Pancreas (tissue), 10 donors: ENCODE results near the gene CTU1. TPM values are rescaled to one million over a fixed set of nuclear protein-coding genes. Genes with fewer than 3 reads are reported as not detected.

Source experiments
- ATAC-seq, 4 donors: fragments of 200-7000 bp; cut with Tn5 transposase; one replicate each; pipeline versions ENCODE4 v1.8.0 to v1.9.1; 2020; ENCODE audit warnings: mild to moderate bottlenecking in 4 of 4, moderate library complexity in 4 of 4
- DNase-seq, 6 donors: peaks; one replicate each; pipeline ENCODE4 v3.0.0-alpha.2; 2020
- FAIRE-seq: peaks from 2 replicates; lab custom pipeline; 2012; peaks lifted over from hg19 to GRCh38; lab: Jason Lieb, UNC
- H3K27ac ChIP-seq, 4 donors: fragments of 200-600 bp; sonication (generic); 1 replicate in 3 of 4; 2 replicates in 1 of 4; pipeline versions ENCODE4 v1.5.0 to v1.8.0; 2020
- H3K27me3 ChIP-seq, 4 donors: fragments of 200-600 bp; one replicate each; pipeline ENCODE4 v1.8.0; 2021
- H3K36me3 ChIP-seq, 3 donors: fragments of 200-600 bp; sonication (generic) in 1 of 3; one replicate each; pipeline versions ENCODE4 v1.5.0 to v1.8.0; 2020 to 2021
- H3K4me1 ChIP-seq, 3 donors: fragments of 200-600 bp; one replicate each; pipeline ENCODE4 v1.8.0; 2021
- H3K4me3 ChIP-seq, 4 donors: fragments of 200-600 bp; sonication (generic) in 2 of 4; one replicate each; pipeline versions ENCODE4 v1.5.0 to v1.8.0; 2020 to 2021
- H3K9me3 ChIP-seq, 4 donors: fragments of 200-600 bp; one replicate each; pipeline ENCODE4 v1.8.0; 2021
- CTCF ChIP-seq, 4 donors: fragments of 200-600 bp; sonication (generic) in 3 of 4; IDR thresholded peaks; one replicate each; pipeline versions ENCODE4 v1.5.0 to v1.8.0; 2021; ENCODE audit warnings: antibody characterized with exemption in 4 of 4
- WGBS, 2 donors: extraction: QIAGEN DNeasy Blood & Tissue Kit; methylation state at CpG; one replicate each; pipeline ENCODE4 v1.1.7; 2013; 5-methylcytosine and 5-hydroxymethylcytosine counted together
- intact Hi-C, 3 donors: fragments of 100-400 bp; cut with DNase I; formaldehyde crosslinking; loops; one replicate each; pipeline versions ENCODE4 v1.11.1 to v1.14.2; 2022
- polyA plus RNA-seq, 2 donors: library from polyadenylated mRNA; stranded (reverse); fragments of 200-250 nt; gene quantifications; one replicate each; pipeline ENCODE4 v1.2.3, GENCODE V29; 2013
- total RNA-seq, 6 donors: library from RNA; stranded (reverse); fragmentation: NEBNext Ultra II Directional in 4 of 6; extraction: Animal tissue kit (Norgen Biotek cat#: 25700) in 4 of 6; gene quantifications; one replicate each; pipeline versions ENCODE4 v1.2.1 to v1.2.4, GENCODE V29; 2021 to 2023
- donor health status: healthy with polysubstance abuse.
- donor health status: DM: no; HTN: no; CAD: no; lungs with moderate emphysema.
- donor health status: DM: no; HTN: no; CAD: no.
- donor health status: control.
- donor health status: control.
- donor health status: Bipolar disorder and iron deficiency.
- donor health status: DM: yes; HTN: yes; CAD: no.
- donor health status: DM: no; HTN: no; CAD: no.
- donor health status: DM: no; HTN: no; CAD: no.
- donor health status: DM: yes; HTN: yes; CAD: no.

The CTU1 gene
- total and polyA plus RNA-seq, 8 donors: 1.4 to 8.2 (median 3.7) TPM

GRCh38 chr19:51081476-51081875 lies 26.7 kb downstream of the CTU1 start:
- ATAC-seq: no peak
- intact Hi-C loops: no loop called here
- DNase-seq: no peak
- TF ChIP-seq CTCF (IDR thresholded peaks at IDR 0.05): no peak
- WGBS, 2 donors: 91 to 93% methylated on average over 14 of the region's 14 CpGs
- no peak for FAIRE-seq
- Histone ChIP-seq H3K27me3 (no peaks in the 10 kb centered on the region), H3K4me1 (peaks cover 6 to 8% (median 7%) of the 10 kb centered on the region in 3 donors), H3K4me3 (no peak overlapping the region), H3K36me3 (no peaks in the 10 kb centered on the region), H3K9me3 (no peaks in the 10 kb centered on the region), H3K27ac (no peak overlapping the region)

- 69 to 70% methylated on average over 27 of the region's 27 CpGs for WGBS, 2 donors
- H3K4me1 ChIP-seq: no peaks in the 10 kb centered on the region
- no peaks in the 10 kb centered on the region for H3K36me3 ChIP-seq
- FAIRE-seq: no peak
- no peak overlapping the region for H3K27ac ChIP-seq
- H3K27me3 ChIP-seq: no peaks in the 10 kb centered on the region
- H3K4me3 ChIP-seq: no peak overlapping the region
- intact Hi-C loops: no loop called here
- DNase-seq: peak in 5 of 6 donors; percentile 68 to 93 (median 80)
- no peaks in the 10 kb centered on the region for H3K9me3 ChIP-seq
- ATAC-seq: peak; percentile 41 to 83 (median 68)
- TF ChIP-seq CTCF (IDR thresholded peaks at IDR 0.05): no peak
These were observed 28.6 kb downstream of the CTU1 start for GRCh38 chr19:51079481-51080110.

- TF ChIP-seq CTCF (IDR thresholded peaks at IDR 0.05): no peak
- ATAC-seq: no peak
- no peak overlapping the region for H3K4me3 ChIP-seq
- H3K27me3 ChIP-seq: no peaks in the 10 kb centered on the region
- 93% methylated on average over 6 of the region's 6 CpGs for WGBS, 2 donors
- intact Hi-C loops: no loop called here
- H3K27ac ChIP-seq: no peak overlapping the region
- no peak for FAIRE-seq
- no peaks in the 10 kb centered on the region for H3K36me3 ChIP-seq
- H3K9me3 ChIP-seq: no peaks in the 10 kb centered on the region
- no peaks in the 10 kb centered on the region for H3K4me1 ChIP-seq
- no peak for DNase-seq
These were observed 29.5 kb downstream of the CTU1 start for GRCh38 chr19:51078731-51079130.

GRCh38 chr19:51078104-51078503 lies 30.1 kb downstream of the CTU1 start:
- FAIRE-seq: no peak
- intact Hi-C loops: no loop called here
- no peak for ATAC-seq

More at GRCh38 chr19:51078104-51078503, 30.1 kb downstream of the CTU1 start:
- Histone ChIP-seq H3K9me3 (no peaks in the 10 kb centered on the region), H3K4me3 (no peak overlapping the region), H3K36me3 (no peaks in the 10 kb centered on the region), H3K4me1 (no peaks in the 10 kb centered on the region), H3K27ac (no peak overlapping the region), H3K27me3 (no peaks in the 10 kb centered on the region)
- no peak for DNase-seq
- no peak for TF ChIP-seq CTCF (IDR thresholded peaks at IDR 0.05)
- 80 to 94% methylated on average over 4 to 6 of the region's 6 CpGs for WGBS, 2 donors
